Tongue (tissue), 2 donors: ENCODE results near the gene NACC1. TPM values are rescaled to one million over a fixed set of nuclear protein-coding genes. Genes with fewer than 3 reads are reported as not detected.

Source experiments
- DNase-seq: peaks from one replicate; pipeline ENCODE4 v3.0.0-alpha.2; 2015
- total RNA-seq: library from RNA; depleted of rRNA; stranded (reverse); fragments of >200 nt; gene quantifications from one replicate; pipeline ENCODE4 v1.2.3, GENCODE V29; 2014

NACC1 gene
- total RNA-seq, 1 donor from 2014 or later: 16.2 TPM

GRCh38 chr19:13087795-13088537 lies 30.1 kb upstream of the NACC1 start:
- no peak for DNase-seq

- no peak for DNase-seq
Measured at GRCh38 chr19:13089139-13089856, 28.8 kb upstream of the NACC1 start.

DNA sequence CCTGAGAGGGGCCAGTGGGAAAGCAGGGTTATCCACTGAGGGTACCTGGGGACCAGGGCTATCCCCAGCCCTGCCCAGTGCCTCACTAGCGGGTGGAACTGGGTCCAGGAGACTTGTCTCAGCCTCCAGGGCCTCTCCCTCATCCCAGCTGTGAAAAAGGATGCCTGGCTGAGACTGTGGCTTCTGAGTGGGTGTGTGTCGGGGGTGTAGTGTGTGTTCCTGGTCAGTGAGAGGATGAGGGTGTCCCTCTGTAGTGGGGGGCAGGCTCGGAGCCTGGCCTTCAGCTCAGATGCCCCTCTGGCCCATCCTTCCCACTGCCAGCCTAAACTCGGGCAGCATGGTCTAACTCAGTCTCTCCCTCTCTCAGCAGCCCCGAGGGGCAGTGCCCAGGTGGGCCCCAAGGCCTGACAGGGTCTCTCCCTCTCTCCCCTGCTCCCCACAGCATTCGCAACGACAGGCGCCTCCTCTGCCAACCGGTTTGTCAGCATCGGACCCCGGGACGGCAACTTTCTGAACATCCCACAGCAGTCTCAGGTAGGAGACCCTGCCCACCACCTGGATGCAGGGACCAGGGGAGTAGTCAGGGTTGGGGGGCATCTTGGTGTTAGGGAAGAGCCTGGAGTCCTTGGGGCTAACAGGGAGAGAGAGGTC lies 28.1 kb upstream of the NACC1 start:
- DNase-seq: no peak

GRCh38 chr19:13090511-13091231 lies 27.4 kb upstream of the NACC1 start:
- DNase-seq: no peak

DNA sequence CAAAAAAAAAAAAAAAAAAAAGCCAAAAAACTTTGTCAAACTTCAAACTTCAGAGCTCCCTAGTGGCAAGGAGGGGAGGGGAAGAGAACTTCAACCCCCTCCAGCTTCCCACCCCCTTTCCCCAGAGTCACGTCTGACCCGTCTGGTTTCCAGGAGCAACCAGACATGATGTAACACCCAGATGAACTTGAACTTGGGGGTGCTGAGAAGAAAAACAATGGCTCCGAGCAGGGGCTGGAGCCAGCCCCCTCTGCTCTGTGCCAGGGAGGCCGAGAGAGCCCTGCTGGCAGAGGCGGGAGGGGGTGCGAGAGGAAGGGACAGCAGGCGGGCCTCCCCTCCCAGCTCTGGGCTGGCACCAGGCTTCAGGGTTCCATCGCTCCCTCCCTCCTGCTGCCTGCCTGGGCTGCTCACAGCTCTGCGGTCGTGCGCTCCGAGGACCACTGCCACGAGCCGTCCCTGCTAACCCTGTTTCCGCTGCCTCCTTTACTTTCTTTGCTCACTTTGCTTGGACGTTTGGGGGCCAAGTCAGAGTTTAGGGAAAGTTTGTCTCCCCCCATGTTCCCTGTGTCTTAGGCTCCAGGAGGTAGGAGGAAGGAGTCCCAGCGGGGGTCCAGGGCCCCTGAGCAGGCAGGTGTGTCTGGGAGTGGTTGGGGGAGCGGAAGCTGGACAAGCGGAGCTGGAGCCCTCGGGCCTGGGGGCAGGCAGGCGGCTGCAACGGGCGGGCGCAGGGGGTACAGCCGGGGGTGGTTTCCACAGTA lies 26.5 kb upstream of the NACC1 start:
- peak; percentile 94 for DNase-seq

GRCh38 chr19:13092158-13092543 lies 25.9 kb upstream of the NACC1 start:
- no peak for DNase-seq

GRCh38 chr19:13092606-13093235 lies 25.3 kb upstream of the NACC1 start:
- no peak for DNase-seq

DNA sequence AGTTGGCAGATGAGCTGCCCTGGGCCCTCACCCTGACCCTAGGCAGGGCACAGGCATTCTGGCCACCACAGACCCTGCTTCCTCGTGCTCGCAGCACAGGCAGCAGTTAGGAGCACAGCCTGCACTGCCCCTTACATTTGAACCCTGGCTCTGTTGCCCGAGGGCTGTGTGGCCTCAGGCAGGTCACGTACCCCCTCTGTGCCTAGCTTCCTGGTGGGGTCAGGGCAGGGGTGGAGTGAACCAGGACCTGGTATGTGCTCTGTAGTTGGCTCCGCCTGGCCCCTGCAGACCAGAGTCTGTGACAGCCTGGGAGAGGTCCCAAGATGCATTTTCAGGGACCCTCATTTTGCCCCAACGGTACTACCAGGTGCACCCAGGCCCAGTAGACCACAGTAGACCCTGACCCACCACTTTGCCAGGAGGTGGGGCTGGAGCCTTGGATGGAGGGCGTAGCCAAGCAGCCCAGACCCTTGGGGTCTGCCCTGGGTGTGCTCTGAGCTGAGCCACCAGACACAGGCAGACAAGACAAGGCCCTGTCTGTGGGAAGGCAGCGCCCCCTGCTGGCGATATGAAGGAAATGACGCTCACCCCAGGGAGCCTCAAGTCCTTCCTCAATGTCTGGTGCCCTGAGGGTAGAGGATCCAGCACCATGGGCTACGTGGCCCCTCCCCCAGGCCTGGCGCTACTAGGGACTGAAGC lies 24.5 kb upstream of the NACC1 start:
- DNase-seq: peak; percentile 95

GRCh38 chr19:13094106-13094504 lies 24.0 kb upstream of the NACC1 start:
- DNase-seq: peak; percentile 79

DNA sequence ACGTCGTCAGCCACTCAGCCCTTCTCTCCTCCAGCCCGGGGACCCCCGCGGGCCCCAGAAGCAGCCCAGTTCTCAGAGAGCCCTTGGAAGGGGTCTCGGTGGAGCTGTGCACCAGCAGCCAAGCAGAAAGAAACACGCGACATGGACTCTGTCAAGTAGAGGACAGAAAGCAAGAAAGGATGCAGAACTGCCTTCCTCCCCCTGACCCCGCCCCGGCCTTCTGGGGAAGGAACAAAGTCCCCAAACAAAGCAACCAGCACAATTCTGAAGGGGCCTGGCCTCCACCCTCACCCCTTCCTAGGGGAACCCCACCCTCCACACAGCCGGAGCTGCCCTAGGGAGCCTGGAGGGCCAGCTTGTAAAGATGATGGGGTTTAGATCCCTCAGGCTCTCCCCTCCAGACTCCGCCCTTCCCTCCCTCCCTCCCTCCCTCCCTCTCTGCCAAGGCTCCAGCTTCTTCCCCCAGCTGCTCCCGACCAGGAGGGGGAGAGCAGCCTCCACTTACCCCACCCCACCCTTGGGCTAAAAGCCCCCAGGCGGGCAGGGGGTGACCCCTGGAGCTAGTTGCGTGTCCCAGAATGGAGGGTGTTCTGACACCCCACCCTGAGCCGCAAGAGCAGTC lies 23.2 kb upstream of the NACC1 start:
- DNase-seq: no peak

DNA sequence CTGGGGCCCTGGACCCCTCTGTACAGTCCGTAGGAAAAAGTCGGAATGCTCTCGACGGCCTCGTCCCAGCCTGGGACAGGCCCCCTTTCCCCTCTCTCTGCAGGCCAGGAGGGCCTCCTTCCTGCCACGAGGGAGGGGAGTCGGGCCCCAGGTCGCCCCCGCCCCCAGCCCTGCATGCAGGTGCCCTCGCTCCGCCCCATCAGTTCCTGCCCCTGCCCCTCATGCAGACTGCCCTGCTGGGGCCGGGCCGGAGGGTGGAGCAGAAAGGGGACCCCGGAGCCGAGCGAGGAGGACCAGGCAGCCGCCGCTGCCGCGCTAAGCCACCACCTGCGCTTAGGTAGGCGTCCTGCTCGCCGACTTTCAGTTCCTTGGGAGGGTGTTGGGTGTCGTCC lies 22.7 kb upstream of the NACC1 start:
- DNase-seq: no peak

- no peak for DNase-seq
Measured at GRCh38 chr19:13095934-13096927, 21.8 kb upstream of the NACC1 start.

DNA sequence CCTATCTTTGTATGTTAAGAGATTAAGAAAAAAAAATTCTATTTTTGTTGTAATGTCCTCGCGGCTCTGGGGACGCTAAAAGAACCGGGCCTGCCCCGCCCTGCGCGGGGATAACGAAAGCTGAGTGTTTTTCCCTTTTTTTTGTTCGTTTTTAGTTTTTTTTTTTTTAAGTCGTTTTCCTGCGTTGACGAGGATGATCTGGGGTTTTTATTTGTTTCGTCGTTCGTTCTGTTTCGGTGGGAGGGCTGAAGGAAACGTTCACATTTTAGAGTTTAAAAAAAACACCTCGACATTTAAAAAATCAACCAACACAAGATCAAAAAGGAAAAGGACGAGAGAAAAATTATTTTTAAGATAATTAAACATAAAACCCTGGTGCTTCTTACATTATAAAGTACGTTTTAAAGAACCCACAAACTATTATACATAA lies 21.0 kb upstream of the NACC1 start:
- no peak for DNase-seq

GRCh38 chr19:13097463-13098258 lies 20.4 kb upstream of the NACC1 start:
- DNase-seq: no peak

GRCh38 chr19:13098277-13099072 lies 19.6 kb upstream of the NACC1 start:
- peak; percentile 75 for DNase-seq

- DNase-seq: peak; percentile 61
Measured at GRCh38 chr19:13099073-13099999, 18.7 kb upstream of the NACC1 start.
